WTC11 (cell line): ENCODE data around the gene UNC93B1.

Source experiments
- ATF3 ChIP-seq: sonication (generic); formaldehyde crosslinking; conservative IDR thresholded peaks from 2 replicates; pipeline ENCODE4 v1.8.1; 2022; ENCODE audit warnings: mild to moderate bottlenecking, missing genetic modification reagents
- CDX4 ChIP-seq: fragments of 250-450 bp; sonication (Bioruptor Pico); IDR thresholded peaks from 2 replicates; pipeline ENCODE4 v1.9.0; 2021; ENCODE audit warnings: moderate library complexity, mild to moderate bottlenecking, inconsistent platforms, borderline replicate concordance
- CTCF ChIP-seq: fragments of 200-600 bp; IDR thresholded peaks from 2 replicates; pipeline ENCODE4 v1.8.0; 2022; ENCODE audit warnings: antibody characterized with exemption
- ESRRA ChIP-seq: sonication (generic); formaldehyde crosslinking; IDR thresholded peaks from 2 replicates; pipeline ENCODE4 v1.8.1; 2022; ENCODE audit warnings: mild to moderate bottlenecking, missing genetic modification reagents, borderline replicate concordance
- STAT6 ChIP-seq: sonication (generic); formaldehyde crosslinking; conservative IDR thresholded peaks from 2 replicates; pipeline ENCODE4 v1.8.1; 2023; ENCODE audit warnings: mild to moderate bottlenecking, low read depth, missing genetic modification reagents, moderate library complexity

- TF ChIP-seq STAT6 (CRISPR knock-in tag) (no peak), CDX4 (CRISPR knock-in tag) (no peak), ESRRA (CRISPR knock-in tag) (no peak), CTCF (no peak), ATF3 (no peak)
Observed at GRCh38 chr11:68041617-68042218, 37.8 kb upstream of the UNC93B1 start.
